GM12801 (cell line): Measurements from ENCODE around the gene SNAI3.

ENCODE experiments used
- TF ChIP-seq, protein P1 (sequence below): IDR thresholded peaks from one replicate; pipeline ENCODE4 v1.5.1; 2011; ENCODE audit warnings: control low read depth; ENCODE audit not compliant: insufficient read length; ENCODE audit errors: extremely low read depth

SNAI3 gene

GRCh38 chr16:88650749-88651275 is 35.5 kb downstream of the SNAI3 start, which contains the start of gene CYBA:
Gene CYBA, minus strand, starts transcription at chr16:88651053. Its CDS starts 40 bp downstream, at chr16:88651013.
- TF ChIP-seq, protein P1, sequence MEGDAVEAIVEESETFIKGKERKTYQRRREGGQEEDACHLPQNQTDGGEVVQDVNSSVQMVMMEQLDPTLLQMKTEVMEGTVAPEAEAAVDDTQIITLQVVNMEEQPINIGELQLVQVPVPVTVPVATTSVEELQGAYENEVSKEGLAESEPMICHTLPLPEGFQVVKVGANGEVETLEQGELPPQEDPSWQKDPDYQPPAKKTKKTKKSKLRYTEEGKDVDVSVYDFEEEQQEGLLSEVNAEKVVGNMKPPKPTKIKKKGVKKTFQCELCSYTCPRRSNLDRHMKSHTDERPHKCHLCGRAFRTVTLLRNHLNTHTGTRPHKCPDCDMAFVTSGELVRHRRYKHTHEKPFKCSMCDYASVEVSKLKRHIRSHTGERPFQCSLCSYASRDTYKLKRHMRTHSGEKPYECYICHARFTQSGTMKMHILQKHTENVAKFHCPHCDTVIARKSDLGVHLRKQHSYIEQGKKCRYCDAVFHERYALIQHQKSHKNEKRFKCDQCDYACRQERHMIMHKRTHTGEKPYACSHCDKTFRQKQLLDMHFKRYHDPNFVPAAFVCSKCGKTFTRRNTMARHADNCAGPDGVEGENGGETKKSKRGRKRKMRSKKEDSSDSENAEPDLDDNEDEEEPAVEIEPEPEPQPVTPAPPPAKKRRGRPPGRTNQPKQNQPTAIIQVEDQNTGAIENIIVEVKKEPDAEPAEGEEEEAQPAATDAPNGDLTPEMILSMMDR, result no peak

DNA sequence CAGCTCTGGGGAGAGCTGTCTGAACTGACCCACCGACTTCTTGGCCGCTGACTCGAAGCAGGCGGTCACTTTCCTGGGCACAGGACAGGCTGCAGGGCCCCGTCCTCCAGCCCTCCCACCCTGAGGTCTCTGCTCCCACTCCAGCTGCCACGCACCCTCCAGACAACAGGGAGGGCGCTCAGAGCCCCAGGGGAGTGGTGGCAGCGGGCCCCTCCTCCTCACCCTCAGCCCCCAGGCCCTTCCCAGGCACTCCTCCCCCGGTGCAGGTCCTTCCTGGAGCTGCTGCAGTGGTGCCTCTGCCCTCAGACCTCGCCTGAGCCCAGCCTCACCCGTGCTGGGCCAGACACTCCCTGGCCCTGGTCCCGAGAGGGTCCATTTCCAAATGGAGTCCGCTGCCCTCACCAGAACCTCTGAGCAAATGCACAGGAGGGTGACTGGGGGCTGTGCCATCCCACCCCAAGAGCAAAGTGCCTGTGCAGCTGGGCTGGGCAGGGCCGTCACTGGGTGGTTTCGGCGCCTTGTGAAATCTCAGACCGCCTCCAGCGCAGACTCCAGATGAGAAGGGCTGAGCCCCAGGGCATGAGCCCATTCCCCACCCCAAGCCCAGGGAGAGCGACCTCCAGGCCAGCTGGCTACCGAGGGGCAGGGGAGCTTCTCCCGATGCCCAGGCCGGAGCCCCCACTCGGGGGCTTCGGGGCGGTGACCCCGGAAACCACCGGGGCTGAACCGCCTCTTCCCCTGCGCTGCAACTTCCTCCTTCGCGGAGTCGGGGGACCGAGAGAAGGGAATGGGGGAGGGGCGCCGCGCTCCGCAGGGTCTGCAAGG is 36.2 kb downstream of the SNAI3 start:
- TF ChIP-seq, protein P1, result no peak

DNA sequence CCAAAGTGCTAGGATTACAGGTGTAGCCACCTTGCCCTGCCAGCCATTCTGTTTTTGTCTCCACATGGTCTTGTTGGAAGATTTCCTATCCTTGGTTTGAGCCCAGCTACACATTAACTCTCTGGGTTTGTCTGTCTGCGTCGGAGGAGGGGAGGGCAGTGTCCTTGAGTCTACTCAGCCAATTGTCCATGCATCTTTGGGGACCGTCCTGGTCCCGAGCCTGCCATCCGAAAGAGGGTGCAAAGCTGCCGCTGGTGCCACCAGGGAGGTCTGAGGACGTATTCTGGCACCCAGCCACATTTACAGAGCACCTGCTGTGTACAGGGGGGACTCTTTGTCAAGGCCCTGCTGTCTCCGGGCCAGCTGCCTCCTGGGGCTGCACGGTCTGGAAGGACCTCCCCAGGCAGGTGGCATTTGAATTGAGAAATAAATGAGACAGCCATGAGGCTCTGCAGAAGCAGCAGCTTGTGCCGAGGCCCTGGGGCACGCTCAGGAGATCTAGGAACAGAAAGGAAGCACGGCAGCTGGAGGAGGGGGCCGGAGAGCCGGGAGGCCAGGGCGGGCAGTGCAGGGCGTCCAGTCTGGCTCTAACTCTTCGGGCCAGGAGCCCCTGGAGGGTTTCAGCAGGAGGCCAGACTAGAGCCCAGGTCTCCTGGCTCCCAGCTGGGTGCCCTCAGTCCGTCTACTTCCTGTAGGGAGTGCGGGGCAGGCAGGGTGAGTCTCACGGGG is 36.9 kb downstream of the SNAI3 start:
- TF ChIP-seq, protein P1, result no peak

DNA sequence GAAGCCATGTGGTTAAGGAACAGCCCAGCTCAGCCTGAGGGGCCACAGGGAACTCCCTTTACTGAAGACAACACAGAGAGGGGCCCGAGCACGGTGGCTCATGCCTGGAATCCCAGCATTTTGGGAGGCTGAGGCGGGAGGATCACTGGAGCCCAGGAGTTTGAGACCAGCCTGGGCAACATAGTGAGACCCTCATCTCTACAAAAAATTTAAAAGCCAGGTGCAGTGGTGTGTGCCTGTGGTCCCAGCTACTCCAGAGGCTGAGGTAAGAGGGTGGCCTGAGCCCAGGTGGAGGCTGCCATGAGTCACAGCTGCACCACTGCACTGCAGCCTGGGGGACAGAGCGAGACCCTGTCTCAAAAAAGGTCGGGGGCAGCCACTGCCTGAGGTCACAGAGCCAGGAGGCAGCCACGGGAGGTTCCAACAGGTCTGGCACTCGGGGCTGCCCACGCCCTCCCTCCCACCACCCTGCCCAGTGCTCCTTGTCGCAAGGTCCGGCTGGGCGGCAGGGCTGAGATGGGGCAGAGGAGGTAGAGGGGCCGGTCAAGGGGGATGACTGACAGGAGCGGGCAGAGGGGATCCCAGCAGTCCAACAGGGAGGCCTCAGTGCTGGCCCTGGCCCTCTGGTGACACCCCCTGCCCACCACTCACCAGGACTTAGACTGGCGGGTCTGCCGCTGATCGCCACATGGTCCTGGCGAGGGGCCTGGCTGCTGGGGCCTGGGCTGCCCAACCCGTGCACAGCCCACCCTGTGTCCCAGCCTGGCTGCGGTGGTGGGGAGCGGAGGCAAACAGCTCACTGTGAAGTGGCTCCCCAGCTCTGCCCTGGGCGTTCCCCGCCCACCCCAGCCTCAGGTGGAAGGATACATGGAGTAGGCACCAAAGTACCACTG is 38.9 kb downstream of the SNAI3 start:
- TF ChIP-seq, protein P1, result no peak

- TF ChIP-seq, protein P1, result no peak
These were observed 39.8 kb downstream of the SNAI3 start for GRCh38 chr16:88646345-88647034.

GRCh38 chr16:88645941-88646340 is 40.4 kb downstream of the SNAI3 start:
- TF ChIP-seq, protein P1, result no peak
